ENCODE results near the gene AKIRIN2. TPM values are rescaled to one million over a fixed set of nuclear protein-coding genes. Genes with fewer than 3 reads are reported as not detected.

AKIRIN2 gene
- total and polyA plus RNA-seq, 9 of the 15 experiments (the other 6 are each of a cell fraction or from before 2014, with no cell fraction given) = 5.8 to 63.9 (median 28.1) TPM

GRCh38 chr6:87723170-87724078 is 21.4 kb upstream of the AKIRIN2 start (continued):
- no peak for TF ChIP-seq BRCA1 (IDR thresholded peaks at IDR 0.05)
- TF ChIP-seq BRCA1 (CRISPR knock-in tag; IDR thresholded peaks at IDR 0.05) = no peak
- no peak for TF ChIP-seq BDP1 (IDR thresholded peaks at IDR 0.05; ENCODE audit: insufficient read depth, insufficient read length)
- TF ChIP-seq PCBP1 (IDR thresholded peaks at IDR 0.05; ENCODE audit: low read depth, low read length, poor library complexity, severe bottlenecking) = no peak
- TF ChIP-seq MBD1 (CRISPR knock-in tag; IDR thresholded peaks at IDR 0.05) = no peak
- TF ChIP-seq ARID4B (CRISPR knock-in tag; IDR thresholded peaks at IDR 0.05) = no peak
- no peak for TF ChIP-seq ZNF57 (CRISPR knock-in tag; IDR thresholded peaks at IDR 0.05)
- peak; percentile 58; the same call in 1 of the 2 replicates for TF ChIP-seq JUN (IDR thresholded peaks at IDR 0.05; ENCODE audit: borderline replicate concordance, low read depth, low read length)
- no peak for TF ChIP-seq JUN (CRISPR knock-in tag; IDR thresholded peaks at IDR 0.05; ENCODE audit: borderline replicate concordance)
- peak; percentile 96 for TF ChIP-seq SOX6 (IDR thresholded peaks at IDR 0.05)
- TF ChIP-seq NCOA1 (IDR thresholded peaks at IDR 0.05; ENCODE audit: low read depth) = peak; percentile 53; the same call in 1 of the 2 replicates
- TF ChIP-seq SMARCA5 (IDR thresholded peaks at IDR 0.05) = no peak
- peak; percentile 29; the same call in 1 of the 2 replicates for TF ChIP-seq BCOR (IDR thresholded peaks at IDR 0.05)
- TF ChIP-seq SAP30 (IDR thresholded peaks at IDR 0.05; ENCODE audit: borderline replicate concordance, insufficient read depth, low read depth, low read length, poor library complexity, severe bottlenecking) = no peak
- TF ChIP-seq ELF4 (CRISPR knock-in tag; IDR thresholded peaks at IDR 0.05) = peak; percentile 84; the same call in 1 of the 2 replicates
- peak in 1 of 2 experiments; percentile 13; a peak in 1 of 4 replicates for TF ChIP-seq NRF1 (conservative IDR thresholded peaks at IDR 0.05 in 1 of 2, IDR thresholded peaks at IDR 0.05 in 1 of 2)
- no peak for TF ChIP-seq POLR3A (IDR thresholded peaks at IDR 0.05; ENCODE audit: borderline replicate concordance, extremely low read depth, insufficient read depth, insufficient read length)
- peak; percentile 67 to 84; a peak in 2 of 4 replicates for TF ChIP-seq SIN3A (IDR thresholded peaks at IDR 0.05; ENCODE audit: borderline replicate concordance in 2 of 2, control insufficient read depth in 1 of 2, low read depth in 2 of 2, low read length in 2 of 2)
- no peak for TF ChIP-seq TEAD2 (tag; IDR thresholded peaks at IDR 0.05)
- TF ChIP-seq JUND (IDR thresholded peaks at IDR 0.05; ENCODE audit: borderline replicate concordance, low read depth, low read length) = peak; percentile 89
- peak; percentile 91; the same call in 2 of the 3 replicates for TF ChIP-seq JUND (tag; IDR thresholded peaks at IDR 0.05; ENCODE audit: borderline replicate concordance, low read depth, low read length)
- no peak for TF ChIP-seq PRPF4 (IDR thresholded peaks at IDR 0.05; ENCODE audit: insufficient read depth, low read depth, low read length, poor library complexity, severe bottlenecking)
